Measurements from ENCODE around the gene NGEF.

The NGEF gene

GRCh38 chr2:232878855-232879617 is 134.0 kb downstream of the NGEF start:
- no peak for DNase-seq

GRCh38 chr2:232877940-232878511 is 135.0 kb downstream of the NGEF start:
- DNase-seq: no peak

- no peak for DNase-seq
Measured at GRCh38 chr2:232876978-232877441, 136.0 kb downstream of the NGEF start.

GRCh38 chr2:232876161-232876977 is 136.7 kb downstream of the NGEF start:
- DNase-seq: peak; percentile 31

- DNase-seq: no peak
Measured at GRCh38 chr2:232875256-232876121, 137.6 kb downstream of the NGEF start.

GRCh38 chr2:232874677-232875223 is 138.3 kb downstream of the NGEF start:
- no peak for DNase-seq

- no peak for DNase-seq
Measured at GRCh38 chr2:232873909-232874641, 139.0 kb downstream of the NGEF start.

GRCh38 chr2:232873292-232873908 is 139.7 kb downstream of the NGEF start:
- DNase-seq: no peak

GRCh38 chr2:232872826-232873225 is 140.2 kb downstream of the NGEF start:
- no peak for DNase-seq

- DNase-seq: no peak
Measured at GRCh38 chr2:232871835-232872736, 141.0 kb downstream of the NGEF start.

GRCh38 chr2:232871418-232871834 is 141.6 kb downstream of the NGEF start:
- no peak for DNase-seq

GRCh38 chr2:232870766-232871371 is 142.2 kb downstream of the NGEF start:
- DNase-seq: no peak

GRCh38 chr2:232870018-232870765 is 142.9 kb downstream of the NGEF start, which contains the start of gene SNORC:
SNORC (plus strand) TSS chr2:232870264; CDS start chr2:232870342, 78 bp downstream.
- no peak for DNase-seq

- DNase-seq: no peak
Measured at GRCh38 chr2:232869138-232870017, 143.7 kb downstream of the NGEF start.

- no peak for DNase-seq
Measured at GRCh38 chr2:232866104-232866503, 147.0 kb downstream of the NGEF start.

GRCh38 chr2:232865165-232865564 is 147.9 kb downstream of the NGEF start:
- no peak for DNase-seq

GRCh38 chr2:232863996-232864395 is 149.1 kb downstream of the NGEF start:
- no peak for DNase-seq

- DNase-seq: no peak
Measured at GRCh38 chr2:232861353-232861752, 151.7 kb downstream of the NGEF start.
